Tibial nerve (tissue), 4 donors: Measurements from ENCODE around the gene TBL2. TPM values are rescaled to one million over a fixed set of nuclear protein-coding genes. Genes with fewer than 3 reads are reported as not detected.
"Not testable (repeated sequence)": the region's sequence is repeated elsewhere in the genome, so short reads cannot be mapped to it uniquely, and the experiment has no call there.

Source experiments
- DNase-seq, 2 donors: peaks; one replicate each; pipeline ENCODE4 v3.0.0-alpha.2; 2019; ENCODE audit warnings: low spot score in 2 of 2
- H3K27ac ChIP-seq, 4 donors: fragments of 200-600 bp; sonication (generic) in 3 of 4; one replicate each; pipeline ENCODE4 v1.5.1; 2017 to 2019; ENCODE audit warnings: mild to moderate bottlenecking in 1 of 4
- H3K27me3 ChIP-seq, 2 donors: fragments of 200-600 bp; sonication (generic) in 1 of 2; one replicate each; pipeline versions ENCODE4 v1.5.1 to v1.6.0; 2017 to 2019
- H3K36me3 ChIP-seq, 3 donors: fragments of 200-600 bp; sonication (generic); one replicate each; pipeline ENCODE4 v1.5.1; 2018 to 2019
- H3K4me1 ChIP-seq, 4 donors: fragments of 200-600 bp; sonication (generic) in 3 of 4; one replicate each; pipeline ENCODE4 v1.5.1; 2017 to 2019
- H3K4me3 ChIP-seq, 4 donors: fragments of 200-600 bp; sonication (generic) in 3 of 4; one replicate each; pipeline ENCODE4 v1.5.1; 2017 to 2019; ENCODE audit warnings: mild to moderate bottlenecking in 1 of 4, moderate library complexity in 1 of 4
- H3K9me3 ChIP-seq, 4 donors: fragments of 200-600 bp; sonication (generic) in 3 of 4; one replicate each; pipeline ENCODE4 v1.5.1; 2017 to 2019
- EP300 ChIP-seq, 2 donors: sonication (generic); formaldehyde crosslinking; IDR thresholded peaks; one replicate each; pipeline ENCODE4 v1.6.1; 2017; ENCODE audit warnings: antibody characterized with exemption in 2 of 2, mild to moderate bottlenecking in 1 of 2
- POLR2A ChIP-seq, 2 donors: fragments of 450-650 bp; IDR thresholded peaks; one replicate each; pipeline ENCODE4 v1.6.1; 2017; ENCODE audit warnings: antibody characterized with exemption in 2 of 2, mild to moderate bottlenecking in 2 of 2, moderate library complexity in 2 of 2
- WGBS, 2 donors: methylation state at CpG; one replicate each; pipeline ENCODE4 v1.1.5; 2018; 5-methylcytosine and 5-hydroxymethylcytosine counted together
- total RNA-seq, 4 donors: library from RNA; depleted of rRNA; stranded (reverse); fragments of >200 nt; gene quantifications; one replicate each; pipeline ENCODE4 v1.1.0, GENCODE V29; 2016
- TF ChIP-seq, protein P1 (sequence below), 5 experiments: fragments of 200-600 bp in 3 of 5; fragments of 450-650 bp in 2 of 5; sonication (generic) in 3 of 5; IDR thresholded peaks; one replicate each; pipeline ENCODE4 v1.5.1; 2016 to 2019; ENCODE audit warnings: antibody characterized with exemption in 5 of 5, mild to moderate bottlenecking in 3 of 5, moderate library complexity in 2 of 5

TBL2 gene
- total RNA-seq, 4 donors from 2014 or later, result 36.6 to 70.8 (median 49.2) TPM

DNA sequence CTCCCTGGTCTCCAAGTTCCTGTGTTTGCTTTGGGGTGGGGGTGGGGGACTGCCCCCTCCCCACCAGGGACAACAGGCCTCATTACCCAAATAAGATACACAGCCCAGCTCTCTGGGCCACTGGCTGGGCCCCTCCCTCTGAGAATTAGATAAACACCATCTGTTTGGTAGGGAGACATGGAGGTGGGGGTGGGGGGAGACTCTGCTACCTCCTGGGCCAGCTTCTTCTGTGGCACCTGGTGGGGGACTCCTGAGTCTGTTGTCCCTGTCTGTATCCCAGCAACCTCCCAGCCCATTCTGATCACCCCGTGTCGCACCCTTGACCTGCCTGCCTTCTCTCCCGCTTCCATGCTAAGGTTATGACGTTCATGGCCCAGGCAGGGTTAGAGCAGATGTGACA is 40.2 kb upstream of the TBL2 start:
- H3K36me3 ChIP-seq, result no peaks in the 10 kb centered on the region
- no peak for TF ChIP-seq EP300 (IDR thresholded peaks at IDR 0.05)
- TF ChIP-seq, protein P1, sequence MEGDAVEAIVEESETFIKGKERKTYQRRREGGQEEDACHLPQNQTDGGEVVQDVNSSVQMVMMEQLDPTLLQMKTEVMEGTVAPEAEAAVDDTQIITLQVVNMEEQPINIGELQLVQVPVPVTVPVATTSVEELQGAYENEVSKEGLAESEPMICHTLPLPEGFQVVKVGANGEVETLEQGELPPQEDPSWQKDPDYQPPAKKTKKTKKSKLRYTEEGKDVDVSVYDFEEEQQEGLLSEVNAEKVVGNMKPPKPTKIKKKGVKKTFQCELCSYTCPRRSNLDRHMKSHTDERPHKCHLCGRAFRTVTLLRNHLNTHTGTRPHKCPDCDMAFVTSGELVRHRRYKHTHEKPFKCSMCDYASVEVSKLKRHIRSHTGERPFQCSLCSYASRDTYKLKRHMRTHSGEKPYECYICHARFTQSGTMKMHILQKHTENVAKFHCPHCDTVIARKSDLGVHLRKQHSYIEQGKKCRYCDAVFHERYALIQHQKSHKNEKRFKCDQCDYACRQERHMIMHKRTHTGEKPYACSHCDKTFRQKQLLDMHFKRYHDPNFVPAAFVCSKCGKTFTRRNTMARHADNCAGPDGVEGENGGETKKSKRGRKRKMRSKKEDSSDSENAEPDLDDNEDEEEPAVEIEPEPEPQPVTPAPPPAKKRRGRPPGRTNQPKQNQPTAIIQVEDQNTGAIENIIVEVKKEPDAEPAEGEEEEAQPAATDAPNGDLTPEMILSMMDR (IDR thresholded peaks at IDR 0.05), result no peak
- TF ChIP-seq POLR2A (IDR thresholded peaks at IDR 0.05), result no peak
- no peak for DNase-seq

DNA sequence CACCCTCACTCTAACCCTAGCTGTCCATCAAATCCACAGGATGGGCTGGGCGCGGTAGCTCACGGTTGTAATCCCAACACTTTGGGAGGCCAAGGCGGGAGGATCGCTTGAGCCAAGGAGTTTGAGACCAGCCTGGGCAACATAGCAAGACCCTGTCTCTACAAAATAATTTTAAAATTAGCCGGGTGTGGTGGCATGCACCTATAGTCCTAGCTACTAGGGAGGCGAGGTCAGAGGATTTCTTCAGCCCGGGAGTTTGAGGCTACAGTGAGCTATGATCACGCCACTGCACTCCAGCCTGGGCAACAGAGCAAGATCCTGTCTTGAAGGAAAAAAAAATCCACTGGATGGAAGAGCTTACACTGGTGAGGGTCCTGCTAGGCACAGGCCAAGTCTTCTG is 39.1 kb upstream of the TBL2 start:
- H3K9me3 ChIP-seq, H3K4me3 ChIP-seq, DNase-seq, H3K27ac ChIP-seq, H3K36me3 ChIP-seq, H3K4me1 ChIP-seq: not testable (repeated sequence)
- peaks cover 0 to 56% of the 10 kb centered on the region in 2 donors for H3K27me3 ChIP-seq
- 95 to 99% methylated on average over 9 of the region's 9 CpGs for WGBS, 2 donors

More for the DNA sequence above, 40.2 kb upstream of the TBL2 start:
- Histone ChIP-seq H3K27me3 (peaks cover 0 to 56% of the 10 kb centered on the region in 2 donors), H3K27ac (no peak overlapping the region), H3K4me1 (peaks cover 0 to 13% (median 8%) of the 10 kb centered on the region in 4 donors), H3K9me3 (no peaks in the 10 kb centered on the region), H3K4me3 (no peak overlapping the region)
- WGBS, 2 donors, result 59 to 76% methylated on average over 4 of the region's 4 CpGs

DNA sequence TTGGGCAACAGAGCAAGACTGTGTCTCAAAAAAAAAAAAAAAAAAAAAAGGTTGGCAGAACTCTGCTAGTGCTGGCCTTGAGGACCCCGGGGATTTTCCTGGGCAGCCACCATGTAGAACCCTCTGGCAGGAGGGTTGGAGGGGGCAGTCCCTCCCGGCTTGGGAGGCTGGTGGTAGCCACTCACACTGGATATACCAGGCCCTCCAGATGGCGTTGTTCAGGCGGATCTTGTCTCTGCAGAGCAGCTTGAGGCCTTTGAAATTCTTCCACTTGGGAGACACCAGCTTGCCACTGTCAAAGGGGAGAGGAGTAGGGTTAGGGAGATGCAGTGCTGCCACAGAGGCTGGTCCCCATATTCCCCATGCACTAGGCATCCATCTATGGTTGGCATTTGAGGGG is 37.5 kb upstream of the TBL2 start:
- 54 to 70% methylated on average over 4 of the region's 4 CpGs for WGBS, 2 donors
- Histone ChIP-seq H3K4me3 (no peak overlapping the region), H3K36me3 (no peaks in the 10 kb centered on the region), H3K4me1 (no peaks in the 10 kb centered on the region), H3K27ac (no peak overlapping the region), H3K9me3 (no peaks in the 10 kb centered on the region), H3K27me3 (peaks cover 0 to 54% of the 10 kb centered on the region in 2 donors)
- TF ChIP-seq POLR2A (IDR thresholded peaks at IDR 0.05), result no peak
- TF ChIP-seq, protein P1 (IDR thresholded peaks at IDR 0.05), result no peak
- no peak for TF ChIP-seq EP300 (IDR thresholded peaks at IDR 0.05)
- no peak for DNase-seq

DNA sequence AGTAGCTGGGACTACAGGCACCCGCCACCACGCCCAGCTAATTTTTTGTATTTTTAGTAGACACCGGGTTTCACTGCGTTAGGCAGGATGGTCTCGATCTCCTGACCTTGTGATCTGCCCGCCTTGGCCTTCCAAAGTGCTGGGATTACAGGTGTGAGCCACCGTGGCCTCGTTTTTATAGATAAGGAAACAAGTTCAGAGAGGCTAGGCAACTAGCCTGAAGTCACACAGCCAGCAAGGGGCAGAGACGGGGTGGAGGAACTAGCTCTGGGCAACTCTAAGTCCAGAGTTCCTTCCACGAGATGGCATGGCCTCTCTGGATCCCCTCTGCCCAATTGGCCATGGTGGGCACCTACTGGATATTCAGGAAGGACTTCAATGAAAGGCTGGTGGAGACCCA is 36.6 kb upstream of the TBL2 start:
- H3K27me3 ChIP-seq, result peaks cover 0 to 50% of the 10 kb centered on the region in 2 donors
- H3K4me3 ChIP-seq, H3K36me3 ChIP-seq, H3K27ac ChIP-seq, H3K4me1 ChIP-seq, DNase-seq, H3K9me3 ChIP-seq: not testable (repeated sequence)
- WGBS, 2 donors, result 81 to 88% methylated on average over 10 of the region's 10 CpGs

DNA sequence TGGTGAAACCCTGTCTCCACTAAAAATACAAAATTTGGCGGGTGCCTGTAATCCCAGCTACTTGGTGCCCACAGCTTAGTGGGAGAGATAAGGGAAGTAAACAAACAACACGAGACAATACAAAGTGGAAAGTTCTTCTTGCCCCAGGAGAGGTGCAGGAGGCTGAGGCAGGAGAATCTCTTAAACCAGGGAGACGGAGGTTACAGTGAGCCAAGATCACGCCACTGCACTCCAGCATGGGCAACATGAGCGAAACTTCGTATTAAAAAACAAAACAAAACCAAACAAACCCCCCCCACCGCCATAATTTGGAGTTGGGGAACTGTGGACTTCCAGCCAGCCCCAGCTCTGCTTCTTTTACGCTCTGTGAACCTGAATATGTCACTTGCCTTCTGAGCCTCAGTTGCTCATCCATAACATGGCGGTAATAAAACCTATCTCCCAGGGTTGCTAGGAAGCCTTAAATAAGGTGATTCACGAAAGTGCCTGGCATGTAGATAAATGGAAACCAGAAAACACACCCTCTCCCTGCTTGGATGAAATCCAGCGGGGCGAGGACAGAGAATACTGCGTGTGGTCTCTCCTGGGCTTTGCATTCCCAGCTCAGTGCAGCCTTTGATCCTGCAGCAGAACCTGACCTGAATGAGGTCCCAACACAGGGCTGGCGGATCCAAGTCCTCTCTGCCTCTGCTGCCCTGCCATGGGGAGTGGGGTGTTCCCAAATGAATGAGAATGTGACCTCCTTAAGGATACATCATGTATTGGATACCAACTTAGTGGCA is 35.8 kb upstream of the TBL2 start:
- WGBS, 2 donors, result 55 to 59% methylated on average over 14 of the region's 14 CpGs
- Histone ChIP-seq H3K36me3 (no peaks in the 10 kb centered on the region), H3K27ac (no peak overlapping the region), H3K9me3 (no peaks in the 10 kb centered on the region), H3K4me3 (no peak overlapping the region), H3K4me1 (no peaks in the 10 kb centered on the region), H3K27me3 (peaks cover 0 to 46% of the 10 kb centered on the region in 2 donors)
- DNase-seq, result no peak
- TF ChIP-seq EP300 (IDR thresholded peaks at IDR 0.05) (no peak), POLR2A (IDR thresholded peaks at IDR 0.05) (no peak)
- TF ChIP-seq, protein P1 (IDR thresholded peaks at IDR 0.05), result no peak

DNA sequence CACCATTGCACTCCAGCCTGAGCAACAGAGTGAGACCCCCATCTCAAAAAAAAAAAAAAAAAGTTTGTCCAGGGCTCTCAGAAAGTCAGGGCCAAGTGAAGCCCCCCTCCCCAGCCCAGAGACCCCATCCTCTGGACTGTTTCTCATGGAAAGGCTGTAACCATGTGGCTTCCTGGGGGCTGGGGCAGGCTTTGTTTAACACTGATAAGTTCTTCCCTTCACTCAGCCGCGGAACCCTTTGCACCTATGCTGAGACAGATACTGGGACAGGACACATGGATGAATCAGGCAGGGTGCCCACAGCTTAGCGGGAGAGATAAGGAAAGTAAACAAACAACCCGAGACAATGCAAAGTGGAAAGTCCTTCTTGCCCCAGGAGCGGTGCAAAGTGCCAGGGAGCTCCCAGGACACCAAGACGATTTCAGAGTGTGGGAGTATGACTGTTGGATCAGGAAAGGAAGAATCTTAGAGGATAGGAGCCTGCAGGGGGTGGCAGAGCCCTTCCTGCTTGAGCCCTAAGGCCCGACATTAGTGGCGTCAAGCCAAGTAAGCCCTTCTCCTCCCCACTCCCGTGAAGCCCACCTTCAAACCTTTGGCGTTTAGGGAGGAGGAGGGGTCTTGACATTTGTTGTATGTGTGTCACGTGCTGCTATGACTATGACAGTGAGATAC is 34.4 kb upstream of the TBL2 start:
- Histone ChIP-seq H3K27ac (no peak overlapping the region), H3K4me3 (no peak overlapping the region), H3K36me3 (no peaks in the 10 kb centered on the region), H3K4me1 (no peaks in the 10 kb centered on the region), H3K27me3 (peaks cover 0 to 47% of the 10 kb centered on the region in 2 donors), H3K9me3 (no peaks in the 10 kb centered on the region)
- WGBS, 2 donors, result 20% methylated on average over 11 of the region's 11 CpGs
- TF ChIP-seq EP300 (IDR thresholded peaks at IDR 0.05), result no peak
- TF ChIP-seq, protein P1 (IDR thresholded peaks at IDR 0.05), result no peak
- TF ChIP-seq POLR2A (IDR thresholded peaks at IDR 0.05), result no peak
- no peak for DNase-seq
